SK-N-MC (cell line): ENCODE data around the gene MAP4K4.

Source experiments
- DNase-seq: peaks from one replicate; pipeline ENCODE4 v3.0.0-alpha.2; 2011; ENCODE audit warnings: low read depth, low spot score
- H3K27ac ChIP-seq: fragments of 200-600 bp; sonication (generic); 2 replicates; pipeline ENCODE4 v1.5.1; 2016; ENCODE audit warnings: mixed run types
- H3K36me3 ChIP-seq: fragments of 200-600 bp; sonication (generic); 2 replicates; pipeline ENCODE4 v1.6.1; 2017; ENCODE audit warnings: antibody characterized with exemption, low read length, mixed read lengths; ENCODE audit not compliant: insufficient read depth
- H3K4me3 ChIP-seq: fragments of 200-600 bp; sonication (generic); 2 replicates; pipeline ENCODE4 v1.5.1; 2016
- H3K9ac ChIP-seq: fragments of 200-600 bp; sonication (generic); 2 replicates; pipeline ENCODE4 v1.8.0; 2017; ENCODE audit warnings: mixed run types, mixed read lengths; ENCODE audit not compliant: insufficient read length
- H3K9me3 ChIP-seq: fragments of 200-600 bp; sonication (generic); 2 replicates; pipeline ENCODE4 v1.6.1; 2017; ENCODE audit warnings: low read depth, mild to moderate bottlenecking, antibody characterized with exemption, low read length, moderate library complexity, mixed read lengths
- EZH2 ChIP-seq: fragments of 200-600 bp; sonication (generic); IDR thresholded peaks from one replicate; pipeline ENCODE4 v1.6.1; 2017; ENCODE audit warnings: antibody characterized with exemption
- FOXP2 ChIP-seq: optimal IDR thresholded peaks from 2 replicates; pipeline ENCODE3; 2011; ENCODE audit warnings: mild to moderate bottlenecking, moderate library complexity; ENCODE audit not compliant: insufficient read depth; ENCODE audit errors: extremely low read length, control extremely low read depth
- POLR2AphosphoS5 ChIP-seq: IDR thresholded peaks from 2 replicates; pipeline ENCODE4 v1.6.1; 2012; ENCODE audit warnings: mild to moderate bottlenecking, low read depth, low read length, borderline replicate concordance

MAP4K4 gene

GRCh38 chr2:101710471-101711318, 13.2 kb downstream of the MAP4K4 start:
- no peak overlapping the region for H3K9ac ChIP-seq
- no peaks in the 10 kb centered on the region for H3K9me3 ChIP-seq
- no peak overlapping the region for H3K4me3 ChIP-seq
- no peak for DNase-seq
- H3K36me3 ChIP-seq, result peaks cover 29% of the 10 kb centered on the region
- TF ChIP-seq POLR2AphosphoS5 (no peak), FOXP2 (no peak), EZH2 (no peak)
- H3K27ac ChIP-seq, result no peak overlapping the region

- no peak for DNase-seq
- Histone ChIP-seq H3K4me3 (no peak overlapping the region), H3K9me3 (no peaks in the 10 kb centered on the region)
These were observed 16.6 kb downstream of the MAP4K4 start for GRCh38 chr2:101714118-101714517.

GRCh38 chr2:101717071-101717845, 19.8 kb downstream of the MAP4K4 start:
- no peak overlapping the region for H3K27ac ChIP-seq
- H3K36me3 ChIP-seq, result peaks cover 29% of the 10 kb centered on the region
- no peak overlapping the region for H3K9ac ChIP-seq
- H3K4me3 ChIP-seq, result no peak overlapping the region
- no peak for DNase-seq
- TF ChIP-seq EZH2, result no peak
- H3K9me3 ChIP-seq, result no peaks in the 10 kb centered on the region

More at GRCh38 chr2:101714118-101714517, 16.6 kb downstream of the MAP4K4 start:
- TF ChIP-seq FOXP2 (no peak), EZH2 (no peak), POLR2AphosphoS5 (no peak)
- Histone ChIP-seq H3K36me3 (peaks cover 28% of the 10 kb centered on the region), H3K9ac (no peak overlapping the region), H3K27ac (no peak overlapping the region)

- H3K9ac ChIP-seq, result no peak overlapping the region
- H3K9me3 ChIP-seq, result no peaks in the 10 kb centered on the region
- no peak overlapping the region for H3K27ac ChIP-seq
These were observed 21.0 kb downstream of the MAP4K4 start for GRCh38 chr2:101718479-101718878.

GRCh38 chr2:101718993-101719571, 21.6 kb downstream of the MAP4K4 start:
- Histone ChIP-seq H3K27ac (no peak overlapping the region), H3K9ac (no peak overlapping the region), H3K36me3 (peaks cover 42% of the 10 kb centered on the region), H3K9me3 (no peaks in the 10 kb centered on the region; the same call in 1 of the 2 replicates), H3K4me3 (no peak overlapping the region)
- no peak for TF ChIP-seq POLR2AphosphoS5
- no peak for TF ChIP-seq FOXP2
- TF ChIP-seq EZH2, result no peak
- no peak for DNase-seq

More at GRCh38 chr2:101718479-101718878, 21.0 kb downstream of the MAP4K4 start:
- no peak for DNase-seq
- peaks cover 36% of the 10 kb centered on the region for H3K36me3 ChIP-seq
- TF ChIP-seq POLR2AphosphoS5, result no peak
- no peak for TF ChIP-seq FOXP2
- no peak for TF ChIP-seq EZH2
- no peak overlapping the region for H3K4me3 ChIP-seq

GRCh38 chr2:101720732-101721131, 23.2 kb downstream of the MAP4K4 start:
- H3K27ac ChIP-seq, result peak overlapping the region; percentile 37; the same call in 1 of the 2 replicates

GRCh38 chr2:101722864-101723263, 25.4 kb downstream of the MAP4K4 start:
- Histone ChIP-seq H3K9ac (no peak overlapping the region), H3K9me3 (no peaks in the 10 kb centered on the region; the same call in 1 of the 2 replicates), H3K27ac (no peak overlapping the region), H3K4me3 (no peak overlapping the region), H3K36me3 (peaks cover 23% of the 10 kb centered on the region; the same call in 1 of the 2 replicates)
- no peak for TF ChIP-seq POLR2AphosphoS5
- TF ChIP-seq FOXP2, result no peak
- no peak for TF ChIP-seq EZH2
- no peak for DNase-seq

More at GRCh38 chr2:101720732-101721131, 23.2 kb downstream of the MAP4K4 start:
- Histone ChIP-seq H3K4me3 (no peak overlapping the region), H3K9me3 (no peaks in the 10 kb centered on the region; the same call in 1 of the 2 replicates), H3K9ac (no peak overlapping the region), H3K36me3 (peaks cover 37% of the 10 kb centered on the region)
- TF ChIP-seq POLR2AphosphoS5 (no peak), FOXP2 (no peak), EZH2 (no peak)
- no peak for DNase-seq

GRCh38 chr2:101723371-101724124, 26.0 kb downstream of the MAP4K4 start:
- no peak overlapping the region for H3K27ac ChIP-seq
- no peak for DNase-seq
- H3K36me3 ChIP-seq, result peaks cover 23% of the 10 kb centered on the region; the same call in 1 of the 2 replicates
- H3K4me3 ChIP-seq, result no peak overlapping the region
- TF ChIP-seq EZH2 (no peak), FOXP2 (no peak), POLR2AphosphoS5 (no peak)
- H3K9me3 ChIP-seq, result no peaks in the 10 kb centered on the region; the same call in 1 of the 2 replicates
- H3K9ac ChIP-seq, result no peak overlapping the region
